OCI-LY7 (cell line): Measurements from ENCODE around the gene EIF4G1.

Experiments
- EZH2phosphoT487 ChIP-seq: fragments of 200-600 bp; sonication (generic); IDR thresholded peaks from 2 replicates; pipeline ENCODE4 v1.6.1; 2018; ENCODE audit warnings: low read depth, borderline replicate concordance, mild to moderate bottlenecking, mixed run types, antibody characterized with exemption, low read length, moderate library complexity, mixed read lengths
- TF ChIP-seq, protein P1 (sequence below): fragments of 200-600 bp; sonication (generic); conservative IDR thresholded peaks from 2 replicates; pipeline ENCODE4 v1.5.1; 2014; ENCODE audit warnings: mild to moderate bottlenecking, antibody characterized with exemption, low read length, moderate library complexity, mixed read lengths

DNA sequence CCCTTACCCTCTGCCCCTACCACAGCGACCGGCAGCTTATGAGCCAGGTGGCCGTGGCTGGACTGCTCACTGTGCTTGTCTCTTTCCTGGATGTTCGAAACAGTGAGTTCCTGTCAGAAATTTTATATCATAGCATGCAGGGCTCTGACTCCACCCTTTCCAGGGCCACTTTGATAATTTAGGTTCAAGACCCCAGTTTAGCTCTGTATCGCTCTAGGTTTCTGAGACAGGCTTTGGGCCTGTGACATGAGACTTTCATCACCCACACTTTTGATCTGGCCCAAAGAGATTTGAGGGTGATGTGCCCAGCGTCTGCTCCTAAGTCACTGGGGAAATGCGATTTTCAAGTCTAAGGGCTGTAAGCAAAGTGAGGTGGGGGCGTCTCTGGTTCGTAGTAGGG lies 6.5 kb upstream of the EIF4G1 start:
- TF ChIP-seq, protein P1, sequence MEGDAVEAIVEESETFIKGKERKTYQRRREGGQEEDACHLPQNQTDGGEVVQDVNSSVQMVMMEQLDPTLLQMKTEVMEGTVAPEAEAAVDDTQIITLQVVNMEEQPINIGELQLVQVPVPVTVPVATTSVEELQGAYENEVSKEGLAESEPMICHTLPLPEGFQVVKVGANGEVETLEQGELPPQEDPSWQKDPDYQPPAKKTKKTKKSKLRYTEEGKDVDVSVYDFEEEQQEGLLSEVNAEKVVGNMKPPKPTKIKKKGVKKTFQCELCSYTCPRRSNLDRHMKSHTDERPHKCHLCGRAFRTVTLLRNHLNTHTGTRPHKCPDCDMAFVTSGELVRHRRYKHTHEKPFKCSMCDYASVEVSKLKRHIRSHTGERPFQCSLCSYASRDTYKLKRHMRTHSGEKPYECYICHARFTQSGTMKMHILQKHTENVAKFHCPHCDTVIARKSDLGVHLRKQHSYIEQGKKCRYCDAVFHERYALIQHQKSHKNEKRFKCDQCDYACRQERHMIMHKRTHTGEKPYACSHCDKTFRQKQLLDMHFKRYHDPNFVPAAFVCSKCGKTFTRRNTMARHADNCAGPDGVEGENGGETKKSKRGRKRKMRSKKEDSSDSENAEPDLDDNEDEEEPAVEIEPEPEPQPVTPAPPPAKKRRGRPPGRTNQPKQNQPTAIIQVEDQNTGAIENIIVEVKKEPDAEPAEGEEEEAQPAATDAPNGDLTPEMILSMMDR, result no peak
- TF ChIP-seq EZH2phosphoT487, result no peak
